Measurements from ENCODE around the gene CCM2L.

DNA sequence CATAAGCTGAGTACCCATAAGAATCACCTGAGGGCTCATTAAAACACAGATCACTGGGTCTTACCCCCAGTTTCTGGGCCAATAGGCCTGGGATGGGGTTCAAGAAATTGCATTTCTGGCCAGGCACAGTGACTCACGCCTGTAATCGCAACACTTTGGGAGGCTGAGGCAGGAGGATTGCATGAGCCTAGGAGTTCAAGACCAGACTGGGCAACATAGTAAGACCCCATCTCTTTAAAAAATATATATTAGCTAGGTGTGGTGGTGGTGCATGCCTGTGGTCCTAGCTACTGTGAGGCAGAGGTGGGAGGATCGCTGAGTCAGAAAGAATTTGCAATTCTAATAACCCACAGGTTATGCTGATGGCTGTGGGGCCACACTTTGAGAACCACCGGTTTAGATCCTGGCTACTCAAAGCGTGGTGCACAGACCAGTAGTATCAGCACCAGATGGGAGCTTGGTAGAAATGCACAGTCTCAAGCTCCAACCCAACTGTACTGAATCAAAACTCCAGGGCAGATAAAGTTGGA lies 2.0 kb downstream of the CCM2L start:
- no peak for TF ChIP-seq SUZ12 (IDR thresholded peaks at IDR 0.05; ENCODE audit: extremely low read depth, insufficient read depth, insufficient read length)
- TF ChIP-seq ZNF274 (IDR thresholded peaks at IDR 0.05; ENCODE audit: low read depth, low read length): no peak

Measured in NT2/D1 (cell line).